AG20443 (cell line): Measurements from ENCODE around the gene RNF40.

Experiments used
- DNase-seq: peaks from one replicate; pipeline ENCODE4 v3.0.0; 2012; ENCODE audit warnings: low spot score, mixed read lengths

RNF40 gene

DNA sequence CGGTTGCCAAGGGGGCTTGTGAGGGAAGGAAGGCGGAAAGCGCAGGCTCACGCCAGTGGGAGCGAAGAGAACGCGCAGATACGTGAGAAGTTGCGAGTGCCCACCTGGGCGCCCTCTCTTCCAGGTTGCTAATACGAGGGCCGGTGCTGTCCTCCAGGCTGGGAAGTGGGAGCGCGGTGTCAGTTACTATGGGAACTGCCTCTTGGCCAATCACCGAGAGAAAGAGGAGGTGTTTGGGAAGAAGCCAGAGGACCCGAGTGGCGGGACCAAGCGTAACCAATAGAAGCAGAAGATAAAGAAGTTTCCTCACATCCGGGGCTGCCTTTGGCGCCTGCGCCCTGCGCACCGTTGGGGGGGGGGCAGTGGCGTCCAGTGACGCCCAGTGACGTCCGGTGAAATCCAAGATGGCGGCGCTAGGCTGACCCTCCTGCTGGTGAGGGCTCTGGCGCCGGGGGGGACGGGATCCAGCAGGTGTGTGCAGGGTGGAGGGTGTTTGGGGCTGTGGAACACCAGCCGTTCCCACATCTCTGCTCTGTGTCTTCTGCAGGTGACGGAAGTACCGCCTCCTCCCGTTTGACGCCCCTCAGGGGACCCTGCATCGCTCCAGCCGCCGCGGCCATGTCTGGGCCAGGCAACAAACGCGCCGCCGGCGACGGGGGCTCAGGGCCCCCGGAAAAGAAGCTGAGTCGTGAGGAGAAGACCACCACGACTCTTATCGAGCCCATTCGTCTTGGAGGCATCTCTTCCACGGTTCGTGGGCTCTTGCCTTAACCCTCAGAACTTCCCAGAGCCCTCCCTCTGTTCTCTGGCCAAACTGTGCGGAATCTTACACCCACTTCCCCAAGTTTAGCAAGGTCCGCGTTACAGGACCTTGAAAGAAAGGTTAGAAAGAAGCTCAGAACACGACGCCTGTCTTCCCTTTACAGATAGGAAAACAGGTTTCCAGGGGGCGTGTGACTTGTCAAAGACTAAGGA lies at the start of gene RNF40, which contains the start of gene CFAP119:
RNF40 (plus strand) TSS at position 395 of the 975 bp plus-strand sequence; CDS start at position 619, 224 bp downstream.
CFAP119 (minus strand) TSS at position 135 of the 975 bp plus-strand sequence. CDS start 314 bp downstream, outside the sequence.
- peak; percentile 100 for DNase-seq

GRCh38 chr16:30715750-30716445 lies 46.2 kb upstream of the RNF40 start:
- no peak for DNase-seq

- no peak for DNase-seq
Observed at GRCh38 chr16:30720086-30720485, 42.0 kb upstream of the RNF40 start.

- DNase-seq: no peak
Observed at GRCh38 chr16:30720694-30721093, 41.4 kb upstream of the RNF40 start.

GRCh38 chr16:30721167-30721566 lies 41.0 kb upstream of the RNF40 start:
- DNase-seq: no peak

GRCh38 chr16:30721606-30722005 lies 40.5 kb upstream of the RNF40 start:
- DNase-seq: no peak

DNA sequence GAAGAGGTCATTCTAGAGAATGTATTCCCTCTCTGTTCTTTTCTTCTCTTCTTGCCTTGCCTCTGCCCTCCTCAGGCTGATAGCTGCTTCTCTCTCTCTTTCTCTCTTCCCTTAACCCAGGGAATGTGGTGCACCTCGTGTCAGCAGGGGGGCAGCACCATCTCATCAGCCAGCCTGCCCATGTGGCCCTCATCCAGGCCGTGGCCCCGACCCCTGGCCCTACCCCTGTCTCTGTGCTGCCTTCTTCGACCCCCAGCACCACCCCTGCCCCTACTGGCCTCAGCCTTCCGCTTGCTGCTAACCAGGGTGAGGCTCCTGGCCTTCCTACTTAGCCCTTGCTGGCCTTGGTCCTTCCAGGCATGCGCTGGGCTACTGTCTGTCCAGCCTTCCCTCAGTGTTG lies 39.7 kb upstream of the RNF40 start:
- no peak for DNase-seq

GRCh38 chr16:30722916-30723315 lies 39.2 kb upstream of the RNF40 start:
- DNase-seq: no peak

DNA sequence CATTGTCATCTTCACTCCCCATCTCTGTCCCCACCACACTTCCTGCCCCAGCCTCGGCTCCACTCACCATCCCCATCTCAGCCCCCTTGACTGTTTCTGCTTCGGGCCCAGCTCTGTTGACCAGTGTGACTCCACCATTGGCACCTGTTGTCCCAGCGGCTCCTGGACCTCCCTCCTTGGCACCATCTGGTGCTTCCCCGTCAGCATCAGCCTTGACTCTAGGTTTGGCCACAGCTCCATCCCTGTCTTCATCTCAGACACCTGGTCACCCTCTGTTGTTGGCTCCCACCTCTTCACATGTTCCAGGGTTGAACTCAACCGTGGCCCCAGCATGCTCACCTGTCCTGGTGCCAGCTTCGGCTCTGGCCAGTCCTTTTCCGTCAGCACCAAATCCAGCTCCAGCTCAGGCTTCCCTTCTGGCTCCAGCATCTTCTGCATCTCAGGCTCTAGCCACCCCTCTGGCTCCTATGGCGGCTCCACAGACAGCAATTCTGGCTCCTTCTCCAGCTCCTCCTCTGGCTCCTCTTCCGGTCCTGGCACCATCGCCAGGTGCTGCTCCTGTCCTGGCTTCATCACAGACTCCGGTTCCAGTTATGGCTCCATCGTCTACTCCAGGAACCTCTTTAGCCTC lies 38.3 kb upstream of the RNF40 start:
- DNase-seq: no peak

- DNase-seq: peak; percentile 38
Observed at GRCh38 chr16:30724641-30725417, 37.3 kb upstream of the RNF40 start.

DNA sequence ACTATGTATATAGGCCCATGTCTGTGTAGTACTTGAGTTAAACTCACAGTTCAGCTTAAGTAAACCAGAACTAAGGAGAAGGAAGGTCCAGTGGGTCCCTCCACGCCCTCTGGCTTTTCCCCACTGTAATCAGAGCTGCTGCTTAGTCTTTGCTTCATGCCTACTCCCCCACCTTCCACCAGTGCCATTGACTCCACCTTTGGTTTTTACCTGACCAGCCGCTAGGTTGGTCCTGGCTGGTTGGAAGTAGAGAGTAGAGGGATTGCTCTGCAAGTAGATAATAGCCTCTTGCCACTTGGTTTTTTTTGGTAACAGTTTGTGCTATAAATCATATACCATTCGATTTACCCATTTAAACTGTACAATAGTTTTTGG lies 36.7 kb upstream of the RNF40 start:
- no peak for DNase-seq

GRCh38 chr16:30728321-30728720 lies 33.8 kb upstream of the RNF40 start:
- DNase-seq: no peak

DNA sequence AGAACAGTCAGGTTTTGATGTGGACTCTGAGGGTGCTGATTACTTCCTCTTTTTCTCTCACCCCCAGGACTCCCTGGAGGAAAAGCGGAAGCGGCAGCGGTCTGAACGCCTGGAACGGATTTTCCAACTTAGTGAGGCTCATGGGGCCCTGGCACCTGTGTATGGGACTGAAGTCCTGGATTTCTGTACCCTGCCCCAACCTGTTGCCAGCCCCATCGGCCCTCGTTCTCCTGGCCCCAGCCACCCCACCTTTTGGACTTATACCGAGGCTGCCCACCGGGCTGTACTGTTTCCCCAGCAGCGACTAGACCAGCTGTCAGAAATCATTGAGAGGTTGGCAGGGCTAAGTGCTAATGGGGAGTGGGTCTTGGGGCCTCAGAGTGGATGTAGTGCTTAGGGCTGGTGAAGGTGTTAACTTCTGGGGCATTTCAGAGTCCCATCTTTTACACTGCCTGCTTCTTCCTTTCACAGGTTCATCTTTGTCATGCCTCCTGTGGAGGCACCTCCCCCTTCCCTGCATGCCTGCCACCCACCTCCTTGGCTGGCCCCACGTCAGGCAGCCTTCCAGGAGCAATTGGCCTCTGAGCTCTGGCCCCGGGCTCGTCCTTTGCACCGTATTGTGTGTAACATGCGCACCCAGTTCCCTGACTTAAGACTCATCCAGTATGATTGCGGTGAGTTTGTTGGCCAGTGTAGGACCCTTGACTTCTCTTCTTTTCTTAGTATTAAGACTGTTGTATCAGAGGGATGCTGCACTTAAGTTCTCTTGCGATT lies 33.0 kb upstream of the RNF40 start:
- DNase-seq: no peak

DNA sequence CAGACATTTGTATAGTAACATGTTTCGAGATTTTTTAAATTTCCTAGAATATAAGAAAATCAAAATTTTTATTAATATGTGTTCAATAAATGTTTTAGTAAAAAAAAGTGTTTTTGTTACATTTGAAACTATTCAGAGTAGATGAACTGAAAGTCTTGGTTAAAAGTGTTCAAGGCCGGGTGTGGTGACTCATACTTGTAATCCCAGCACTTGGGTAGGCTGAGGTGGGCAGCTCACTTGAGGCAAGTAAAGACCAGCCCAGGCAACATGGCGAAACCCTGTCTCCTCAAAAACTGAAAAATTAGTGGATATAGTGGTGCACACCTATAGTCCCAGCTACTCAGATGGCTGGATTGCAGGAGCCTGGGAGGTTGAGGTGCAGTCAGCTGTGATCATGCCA lies 30.7 kb upstream of the RNF40 start:
- DNase-seq: no peak

- DNase-seq: no peak
Observed at GRCh38 chr16:30736995-30737793, 24.9 kb upstream of the RNF40 start.

DNA sequence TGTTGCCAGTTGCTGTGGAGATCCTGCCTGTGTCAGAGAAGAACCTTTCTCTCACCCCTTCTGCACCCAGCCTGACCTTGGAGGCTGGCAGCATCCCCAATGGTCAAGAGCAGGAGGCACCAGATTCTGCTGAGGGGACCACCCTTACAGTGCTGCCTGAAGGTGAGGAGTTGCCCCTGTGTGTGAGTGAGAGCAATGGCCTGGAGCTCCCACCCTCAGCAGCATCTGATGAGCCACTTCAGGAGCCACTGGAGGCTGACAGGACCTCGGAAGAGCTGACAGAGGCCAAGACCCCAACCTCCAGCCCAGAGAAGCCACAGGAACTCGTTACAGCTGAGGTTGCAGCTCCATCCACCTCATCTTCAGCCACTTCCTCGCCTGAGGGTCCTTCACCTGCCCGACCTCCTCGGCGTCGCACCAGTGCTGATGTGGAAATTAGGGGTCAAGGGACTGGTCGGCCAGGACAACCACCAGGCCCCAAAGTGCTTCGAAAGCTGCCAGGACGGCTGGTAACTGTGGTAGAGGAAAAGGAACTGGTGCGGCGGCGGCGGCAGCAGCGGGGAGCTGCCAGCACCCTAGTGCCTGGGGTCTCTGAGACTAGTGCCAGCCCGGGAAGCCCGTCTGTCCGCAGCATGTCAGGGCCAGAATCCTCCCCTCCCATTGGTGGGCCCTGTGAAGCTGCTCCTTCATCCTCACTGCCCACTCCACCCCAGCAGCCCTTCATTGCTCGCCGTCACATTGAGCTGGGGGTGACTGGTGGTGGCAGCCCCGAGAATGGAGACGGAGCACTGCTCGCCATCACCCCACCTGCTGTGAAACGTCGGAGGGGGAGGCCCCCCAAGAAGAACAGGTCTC lies 24.1 kb upstream of the RNF40 start:
- no peak for DNase-seq

DNA sequence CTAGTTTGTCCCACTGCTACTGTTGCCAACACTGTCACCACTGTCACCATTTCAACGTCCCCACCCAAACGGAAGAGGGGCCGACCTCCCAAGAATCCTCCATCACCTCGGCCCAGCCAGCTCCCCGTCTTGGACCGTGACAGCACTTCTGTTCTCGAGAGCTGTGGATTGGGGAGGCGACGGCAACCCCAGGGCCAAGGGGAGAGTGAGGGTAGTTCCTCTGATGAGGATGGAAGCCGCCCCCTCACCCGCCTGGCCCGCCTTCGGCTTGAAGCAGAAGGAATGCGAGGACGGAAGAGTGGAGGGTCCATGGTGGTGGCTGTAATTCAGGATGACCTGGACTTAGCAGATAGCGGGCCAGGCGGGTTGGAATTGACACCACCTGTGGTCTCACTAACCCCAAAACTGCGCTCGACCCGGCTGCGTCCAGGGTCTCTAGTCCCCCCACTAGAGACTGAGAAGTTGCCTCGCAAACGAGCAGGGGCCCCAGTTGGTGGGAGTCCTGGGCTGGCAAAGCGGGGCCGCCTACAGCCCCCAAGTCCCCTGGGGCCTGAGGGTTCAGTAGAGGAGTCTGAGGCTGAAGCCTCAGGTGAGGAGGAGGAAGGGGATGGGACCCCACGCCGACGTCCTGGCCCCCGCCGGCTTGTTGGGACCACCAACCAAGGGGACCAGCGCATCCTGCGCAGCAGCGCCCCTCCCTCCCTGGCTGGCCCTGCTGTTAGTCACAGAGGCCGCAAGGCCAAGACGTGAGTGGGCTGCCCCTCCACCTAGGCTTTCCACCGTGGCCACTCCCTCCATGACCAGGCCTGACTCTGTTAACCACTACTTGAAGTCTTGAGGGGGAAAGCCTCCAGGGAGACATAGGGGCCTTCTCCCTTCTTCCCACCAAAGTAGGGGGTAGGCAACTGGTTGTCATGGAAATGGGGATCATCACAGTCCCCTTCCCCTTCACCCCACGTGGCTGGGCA lies 22.9 kb upstream of the RNF40 start:
- DNase-seq: no peak
